Smooth muscle cell (in vitro differentiated cells): ENCODE results near the gene PCMTD2. TPM values are rescaled to one million over a fixed set of nuclear protein-coding genes. Genes with fewer than 3 reads are reported as not detected.
"Not testable (repeated sequence)": the region's sequence is repeated elsewhere in the genome, so short reads cannot be mapped to it uniquely, and the experiment has no call there.

ENCODE experiments used
- DNase-seq: peaks from one replicate; lab custom pipeline; 2025; ENCODE audit not compliant: unreplicated experiment; lab: John Stamatoyannopoulos, UW
- H2AFZ ChIP-seq: fragments of 200-600 bp; sonication (generic); 2 replicates; pipeline ENCODE4 v1.6.0; 2016; ENCODE audit warnings: antibody characterized with exemption, low read depth, mild to moderate bottlenecking
- H3F3A ChIP-seq: fragments of 200-600 bp; sonication (generic); 2 replicates; pipeline ENCODE4 v1.6.0; 2017; ENCODE audit warnings: antibody characterized with exemption, low read depth
- H3K27ac ChIP-seq: fragments of 200-600 bp; sonication (generic); 2 replicates; pipeline ENCODE4 v1.5.1; 2016; ENCODE audit warnings: low read depth, mild to moderate bottlenecking
- H3K27me3 ChIP-seq: fragments of 200-600 bp; sonication (generic); 2 replicates; pipeline ENCODE4 v1.6.1; 2016; ENCODE audit warnings: low read depth, mild to moderate bottlenecking
- H3K36me3 ChIP-seq: fragments of 200-600 bp; sonication (generic); 2 replicates; pipeline ENCODE4 v1.5.1; 2016; ENCODE audit warnings: low read depth
- H3K4me1 ChIP-seq: fragments of 200-600 bp; sonication (generic); 2 replicates; pipeline ENCODE4 v1.5.1; 2016; ENCODE audit warnings: low read depth
- H3K4me2 ChIP-seq: fragments of 200-600 bp; sonication (generic); 2 replicates; pipeline ENCODE4 v1.6.0; 2016; ENCODE audit warnings: mild to moderate bottlenecking
- H3K4me3 ChIP-seq: fragments of 200-600 bp; sonication (generic); 2 replicates; pipeline ENCODE4 v1.5.1; 2016; ENCODE audit warnings: mild to moderate bottlenecking
- H3K79me2 ChIP-seq: fragments of 200-600 bp; sonication (generic); 2 replicates; pipeline ENCODE4 v1.6.0; 2016; ENCODE audit warnings: low read depth, mild to moderate bottlenecking
- H3K9ac ChIP-seq: fragments of 200-600 bp; sonication (generic); 2 replicates; pipeline ENCODE4 v1.6.0; 2016; ENCODE audit warnings: low read depth
- H3K9me3 ChIP-seq: fragments of 200-600 bp; sonication (generic); replicated peaks from 2 replicates; pipeline ENCODE4 v1.5.1; 2016; ENCODE audit warnings: low read depth
- H4K20me1 ChIP-seq: fragments of 200-600 bp; sonication (generic); 2 replicates; pipeline ENCODE4 v1.6.0; 2016; ENCODE audit warnings: low read depth
- WGBS: methylation state at CpG from one replicate; pipeline ENCODE4 v1.1.7; 2016; ENCODE audit warnings: low lambda C conversion rate; 5-methylcytosine and 5-hydroxymethylcytosine counted together
- polyA plus RNA-seq: library from polyadenylated mRNA; unstranded; fragments of >200 nt; fragmentation: Nextera tagmentation; extraction: Ambion mirVana; gene quantifications from 2 replicates; pipeline ENCODE4 v1.2.1, GENCODE V29; 2016
- total RNA-seq: library from RNA; depleted of rRNA; stranded (reverse); fragments of >200 nt; gene quantifications from 2 replicates; pipeline ENCODE4 v1.2.3, GENCODE V29; 2014
- TF ChIP-seq, protein P1 (sequence below): fragments of 200-600 bp; sonication (generic); IDR thresholded peaks from 2 replicates; pipeline ENCODE4 v1.5.1; 2017; ENCODE audit warnings: borderline replicate concordance, mild to moderate bottlenecking, antibody characterized with exemption; ENCODE audit not compliant: insufficient read depth, poor library complexity, severe bottlenecking

Gene PCMTD2
- total and polyA plus RNA-seq, 2 experiments from 2014 or later, result 15.4 to 74.9 TPM

DNA sequence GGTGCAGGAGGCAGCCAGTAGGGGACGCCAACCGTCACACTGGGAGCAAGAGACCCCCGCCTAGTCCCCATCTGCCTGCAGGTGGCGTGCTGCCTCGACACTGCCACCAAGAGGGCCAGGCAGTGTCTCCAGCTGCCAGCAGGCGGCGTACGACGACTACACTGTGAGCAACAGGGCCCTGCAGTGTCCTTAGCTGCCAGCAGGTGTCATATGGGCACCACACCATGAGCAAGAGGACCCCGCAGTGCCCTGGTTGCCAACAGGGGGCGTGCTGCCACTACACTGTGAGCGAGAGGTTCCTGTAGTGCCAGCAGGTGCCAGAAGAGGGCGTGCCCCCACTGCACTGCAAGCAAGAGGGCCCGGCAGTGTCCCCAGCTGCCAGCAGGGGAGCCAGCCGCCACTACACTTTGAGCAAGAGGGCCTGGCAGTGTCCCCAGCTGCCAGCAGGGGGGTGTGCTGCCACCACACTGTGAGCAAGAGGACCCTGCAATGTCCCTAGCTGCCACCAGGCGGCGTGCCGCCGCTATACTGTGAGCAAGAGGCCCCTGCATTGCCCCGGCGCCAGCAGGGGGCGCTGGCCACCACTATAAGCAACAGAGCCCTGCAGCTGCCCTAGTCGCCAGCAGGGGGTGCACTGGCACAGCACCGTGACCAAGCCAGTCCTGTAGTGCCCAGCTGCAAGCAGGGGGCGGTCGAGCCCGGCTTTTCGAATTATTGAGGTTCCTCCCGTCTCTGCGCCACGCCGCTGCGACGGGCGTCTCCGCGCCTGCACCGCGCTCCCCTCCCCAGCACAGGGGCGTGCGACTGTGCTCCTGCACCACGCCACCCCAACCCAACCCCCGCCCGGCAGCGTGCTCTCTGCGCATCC lies 30.3 kb downstream of the PCMTD2 start:
- not testable (repeated sequence) for H2AFZ ChIP-seq

DNA sequence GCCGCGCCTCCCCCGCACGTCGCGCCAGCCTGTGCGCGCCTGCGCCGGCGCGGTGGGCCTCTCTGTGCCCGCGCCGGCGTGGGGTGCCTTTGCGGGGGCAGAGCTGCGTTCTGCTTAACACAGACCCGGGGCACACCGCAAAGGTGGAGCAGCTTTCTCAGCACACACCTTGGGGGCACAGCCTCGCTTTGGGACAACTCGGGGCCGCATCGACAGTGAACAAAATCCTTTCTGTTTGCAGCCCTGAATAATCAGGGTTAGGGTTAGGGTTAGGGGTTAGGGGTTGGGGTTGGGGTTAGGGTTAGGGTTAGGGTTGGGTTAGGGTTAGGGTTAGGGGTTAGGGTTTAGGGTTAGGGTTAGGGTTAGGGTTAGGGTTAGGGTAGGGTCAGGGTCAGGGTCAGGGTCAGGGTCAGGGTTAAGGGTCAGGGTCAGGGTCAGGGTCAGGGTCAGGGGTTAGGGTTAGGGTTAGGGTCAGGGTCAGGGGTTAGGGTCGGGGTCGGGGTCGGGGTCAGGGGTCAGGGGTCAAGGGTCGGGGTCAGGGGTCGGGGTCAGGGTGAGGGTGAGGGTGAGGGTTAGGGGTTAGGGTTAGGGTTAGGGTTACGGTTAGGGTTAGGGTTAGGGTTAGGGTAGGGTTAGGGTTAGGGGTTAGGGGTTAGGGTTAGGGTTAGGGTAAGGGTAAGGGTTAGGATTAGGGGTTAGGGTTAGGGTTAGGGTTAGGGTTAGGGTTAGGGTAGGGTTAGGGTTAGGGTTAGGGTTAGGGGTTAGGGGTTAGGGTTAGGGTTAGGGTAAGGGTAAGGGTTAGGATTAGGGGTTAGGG lies 31.1 kb downstream of the PCMTD2 start:
- H2AFZ ChIP-seq, H3K9ac ChIP-seq, H3K9me3 ChIP-seq, H3K4me2 ChIP-seq, H3K79me2 ChIP-seq, H3K4me1 ChIP-seq, H3K4me3 ChIP-seq, H3K36me3 ChIP-seq, DNase-seq, H4K20me1 ChIP-seq, H3F3A ChIP-seq, H3K27ac ChIP-seq, H3K27me3 ChIP-seq: not testable (repeated sequence)
- WGBS, result 98% methylated on average over 24 of the region's 30 CpGs

More for the DNA sequence above, 30.3 kb downstream of the PCMTD2 start:
- H3K9ac ChIP-seq, H3K36me3 ChIP-seq, H3K4me2 ChIP-seq, H3K79me2 ChIP-seq, H3K27ac ChIP-seq, H3K9me3 ChIP-seq, H3K27me3 ChIP-seq, DNase-seq, H3F3A ChIP-seq, H3K4me3 ChIP-seq, H3K4me1 ChIP-seq, H4K20me1 ChIP-seq: not testable (repeated sequence)
- TF ChIP-seq, protein P1, sequence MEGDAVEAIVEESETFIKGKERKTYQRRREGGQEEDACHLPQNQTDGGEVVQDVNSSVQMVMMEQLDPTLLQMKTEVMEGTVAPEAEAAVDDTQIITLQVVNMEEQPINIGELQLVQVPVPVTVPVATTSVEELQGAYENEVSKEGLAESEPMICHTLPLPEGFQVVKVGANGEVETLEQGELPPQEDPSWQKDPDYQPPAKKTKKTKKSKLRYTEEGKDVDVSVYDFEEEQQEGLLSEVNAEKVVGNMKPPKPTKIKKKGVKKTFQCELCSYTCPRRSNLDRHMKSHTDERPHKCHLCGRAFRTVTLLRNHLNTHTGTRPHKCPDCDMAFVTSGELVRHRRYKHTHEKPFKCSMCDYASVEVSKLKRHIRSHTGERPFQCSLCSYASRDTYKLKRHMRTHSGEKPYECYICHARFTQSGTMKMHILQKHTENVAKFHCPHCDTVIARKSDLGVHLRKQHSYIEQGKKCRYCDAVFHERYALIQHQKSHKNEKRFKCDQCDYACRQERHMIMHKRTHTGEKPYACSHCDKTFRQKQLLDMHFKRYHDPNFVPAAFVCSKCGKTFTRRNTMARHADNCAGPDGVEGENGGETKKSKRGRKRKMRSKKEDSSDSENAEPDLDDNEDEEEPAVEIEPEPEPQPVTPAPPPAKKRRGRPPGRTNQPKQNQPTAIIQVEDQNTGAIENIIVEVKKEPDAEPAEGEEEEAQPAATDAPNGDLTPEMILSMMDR, result peak; percentile 88
- WGBS, result 83% methylated on average over 31 of the region's 46 CpGs

DNA sequence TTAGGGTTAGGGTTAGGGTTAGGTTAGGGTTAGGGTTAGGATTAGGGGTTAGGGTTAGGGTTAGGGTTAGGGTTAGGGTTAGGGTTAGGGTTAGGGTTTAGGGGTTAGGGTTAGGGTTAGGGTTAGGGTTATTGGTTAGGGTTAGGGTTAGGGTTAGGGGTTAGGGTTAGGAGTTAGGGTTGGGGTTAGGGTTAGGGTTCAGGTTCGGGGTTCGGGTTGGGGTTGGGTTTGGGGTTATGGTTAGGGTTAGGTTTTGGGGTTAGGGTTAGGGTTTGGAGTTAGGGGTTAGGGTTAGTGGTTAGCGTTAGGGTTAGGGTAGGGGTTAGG lies 31.7 kb downstream of the PCMTD2 start:
- not testable (repeated sequence) for H3K36me3 ChIP-seq, H3K4me2 ChIP-seq, H3F3A ChIP-seq, H3K79me2 ChIP-seq, H3K27me3 ChIP-seq, DNase-seq, H3K27ac ChIP-seq, H3K9ac ChIP-seq, H3K9me3 ChIP-seq, H2AFZ ChIP-seq, H3K4me1 ChIP-seq, H3K4me3 ChIP-seq, H4K20me1 ChIP-seq
- 79% methylated on average over 3 of the region's 3 CpGs for WGBS

DNA sequence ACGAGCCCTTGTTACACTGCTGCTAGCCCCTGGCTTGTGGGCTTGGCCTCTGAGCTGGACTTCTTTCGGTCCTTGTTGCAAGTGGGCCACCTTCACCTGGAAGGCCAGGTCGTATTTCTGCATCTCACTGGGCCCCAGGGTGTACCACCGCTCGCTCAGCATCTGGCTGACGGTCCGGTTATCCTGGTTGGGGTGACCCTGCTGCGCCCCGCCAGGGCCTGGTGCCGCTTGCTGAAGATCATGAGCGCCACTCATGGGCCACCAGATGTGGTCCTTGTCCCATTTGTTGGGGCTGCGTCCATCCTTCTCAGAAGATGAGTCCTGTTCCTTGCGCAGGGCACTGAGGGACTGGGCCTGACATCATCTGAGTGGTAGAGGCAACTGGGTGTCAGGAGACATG lies 36.6 kb downstream of the PCMTD2 start:
- not testable (repeated sequence) for H3K4me2 ChIP-seq, H3K27ac ChIP-seq, H3K4me3 ChIP-seq, H3K27me3 ChIP-seq, H3K4me1 ChIP-seq, DNase-seq, H3K9ac ChIP-seq, H3K36me3 ChIP-seq, H3F3A ChIP-seq, H3K9me3 ChIP-seq, H2AFZ ChIP-seq, H4K20me1 ChIP-seq, H3K79me2 ChIP-seq
- 93% methylated on average over 8 of the region's 13 CpGs for WGBS

DNA sequence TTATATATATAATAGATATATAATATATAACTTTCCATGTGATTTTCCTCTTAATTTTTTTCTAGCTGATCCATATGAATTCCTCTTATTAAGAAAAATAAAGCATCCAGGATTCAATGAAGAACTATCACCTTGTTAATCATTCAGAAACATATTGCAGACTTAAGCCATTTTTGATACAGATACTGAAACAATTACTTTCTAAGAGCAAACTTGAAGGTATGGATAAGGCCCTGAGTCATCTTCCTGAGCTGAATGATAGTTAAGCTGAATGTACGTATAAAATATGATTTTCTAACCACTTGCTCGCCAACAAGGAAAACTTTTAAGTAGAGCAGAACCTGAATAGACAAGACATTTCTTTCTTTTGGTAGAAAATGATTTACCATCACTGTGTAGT lies 47.5 kb downstream of the PCMTD2 start:
- not testable (repeated sequence) for H3K4me3 ChIP-seq, H2AFZ ChIP-seq, H3K9me3 ChIP-seq, H3K36me3 ChIP-seq, H3K4me2 ChIP-seq, H3K9ac ChIP-seq, DNase-seq, H3K79me2 ChIP-seq, H4K20me1 ChIP-seq, H3K27me3 ChIP-seq, H3F3A ChIP-seq, H3K4me1 ChIP-seq, H3K27ac ChIP-seq
- WGBS, result 68% methylated on average over 2 of the region's 2 CpGs

DNA sequence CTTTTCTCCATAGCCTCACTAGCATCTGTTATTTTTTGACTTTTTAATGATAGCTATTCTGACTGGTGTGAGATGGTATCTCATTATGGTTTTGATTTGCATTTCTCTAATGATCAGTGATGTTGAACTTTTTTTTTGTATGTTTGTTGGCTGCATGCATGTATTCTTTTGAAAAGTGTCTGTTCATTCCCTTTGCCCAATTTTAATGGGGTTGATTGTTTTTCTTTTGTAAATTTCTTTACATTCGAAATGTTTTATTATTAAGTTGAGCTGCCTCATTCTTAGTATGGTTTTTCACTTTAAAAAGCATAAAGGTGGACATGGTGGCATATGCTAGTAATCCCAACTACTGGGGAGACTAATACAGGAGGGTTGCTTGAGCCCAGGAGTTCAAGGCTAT lies 58.2 kb downstream of the PCMTD2 start:
- not testable (repeated sequence) for H3K9ac ChIP-seq, H3K27me3 ChIP-seq, H3K27ac ChIP-seq, H3K4me3 ChIP-seq, H3K79me2 ChIP-seq, H4K20me1 ChIP-seq, H2AFZ ChIP-seq, H3F3A ChIP-seq, H3K9me3 ChIP-seq, H3K4me2 ChIP-seq, DNase-seq, H3K4me1 ChIP-seq, H3K36me3 ChIP-seq
- 78% methylated on average over 1 of the region's 1 CpG for WGBS

DNA sequence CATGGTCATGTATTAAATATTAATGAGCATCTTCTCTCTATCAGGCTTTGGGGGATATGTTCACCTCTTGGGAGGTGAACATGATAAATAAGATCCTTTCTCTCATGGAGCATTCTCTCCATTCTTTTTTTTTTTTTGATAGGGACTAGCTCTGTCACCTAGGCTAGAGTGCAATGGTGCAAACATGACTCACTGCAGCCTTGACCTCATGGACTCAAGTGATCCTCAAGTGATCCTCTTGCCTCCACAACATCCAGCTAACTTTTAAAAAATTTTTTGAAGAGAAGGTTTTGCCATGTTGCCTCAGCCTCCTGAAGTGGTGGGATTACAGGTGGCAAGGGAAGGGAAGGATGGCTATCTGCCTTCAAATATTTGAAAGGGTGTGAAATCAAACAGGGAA lies 59.8 kb downstream of the PCMTD2 start:
- not testable (repeated sequence) for H3K27ac ChIP-seq, H3K4me2 ChIP-seq, H3K79me2 ChIP-seq, H4K20me1 ChIP-seq, H3K4me1 ChIP-seq, H3K4me3 ChIP-seq, DNase-seq, H3K27me3 ChIP-seq, H3K9me3 ChIP-seq, H3F3A ChIP-seq, H2AFZ ChIP-seq, H3K9ac ChIP-seq, H3K36me3 ChIP-seq
